ENCODE results near the gene CCDC8. TPM values are rescaled to one million over a fixed set of nuclear protein-coding genes. Genes with fewer than 3 reads are reported as not detected.

Gene CCDC8
- total RNA-seq, 1 experiment from 2014 or later = 27.5 TPM

DNA sequence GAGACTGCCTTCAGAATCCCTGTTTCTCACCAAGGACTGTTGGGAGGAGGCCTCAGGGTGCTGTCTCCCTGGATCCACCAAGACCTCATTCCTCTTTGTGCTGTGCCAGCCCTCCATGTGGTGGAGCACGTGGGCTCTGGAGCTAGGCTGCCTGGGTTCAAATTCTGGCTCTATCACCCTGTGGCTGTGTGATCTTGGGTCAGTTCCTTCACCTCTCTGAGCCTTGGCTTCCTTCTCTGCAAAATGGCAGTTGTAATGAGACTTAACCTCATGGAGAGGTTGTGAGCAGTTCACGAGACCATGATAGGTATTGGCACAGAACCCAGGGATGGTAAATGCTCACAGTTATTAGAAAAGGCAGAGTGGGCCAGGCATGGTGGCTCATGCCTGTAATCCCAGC lies 9.0 kb upstream of the CCDC8 start:
- H3K9ac ChIP-seq (ENCODE audit: extremely low read depth, insufficient read length, low read length) = no peak overlapping the region
- no peaks in the 10 kb centered on the region for H3K79me2 ChIP-seq (ENCODE audit: insufficient read depth, low read length)
- H3K23me2 ChIP-seq (ENCODE audit: insufficient read length, low read depth, low read length, poor library complexity, severe bottlenecking) = peaks cover 4% of the 10 kb centered on the region
- H3K27me3 ChIP-seq (ENCODE audit: insufficient read depth, low read length) = no peaks in the 10 kb centered on the region; the same call in 1 of the 2 replicates
- no peak overlapping the region for H2BK5ac ChIP-seq (ENCODE audit: insufficient read length, low read length)
- no peak overlapping the region for H3K14ac ChIP-seq (ENCODE audit: insufficient read depth, low read length)
- no peak overlapping the region for H2BK20ac ChIP-seq (ENCODE audit: low read depth, low read length, poor library complexity, severe bottlenecking)
- no peak overlapping the region for H3K56ac ChIP-seq (ENCODE audit: insufficient read length, low read depth, low read length)
- H2BK12ac ChIP-seq (ENCODE audit: insufficient read length, low read depth, low read length) = no peak overlapping the region
- WGBS (ENCODE audit: extremely low coverage, insufficient read length, low lambda C conversion rate) = no CpG with 5 or more reads among the region's 2 CpGs
- Mint-ChIP-seq H3K4me1 (peaks cover 14 to 19% of the 10 kb centered on the region in 2 experiments), H3K4me3 (no peak overlapping the region), H3K36me3 (ENCODE audit: insufficient read depth in 1 of 3, low read depth in 3 of 3) (no peaks in the 10 kb centered on the region), H3K9me3 (no peaks in the 10 kb centered on the region), H3K27ac (no peak overlapping the region), H3K27me3 (ENCODE audit: low read depth) (peaks cover 17% of the 10 kb centered on the region)
- H2AFZ ChIP-seq (ENCODE audit: low read length) = no peak overlapping the region
- H3K23ac ChIP-seq (ENCODE audit: insufficient read length, low read depth, low read length) = no peak overlapping the region
- DNase-seq = no peak
- H4K91ac ChIP-seq (ENCODE audit: insufficient read length, low read depth, low read length) = no peak overlapping the region
- no peaks in the 10 kb centered on the region for H4K20me1 ChIP-seq (ENCODE audit: control insufficient read depth, insufficient read depth, insufficient read length)
- no peaks in the 10 kb centered on the region for H3K4me1 ChIP-seq (ENCODE audit: insufficient read depth, low read length)
- H2BK15ac ChIP-seq (ENCODE audit: low read depth, low read length) = no peak overlapping the region
- H3K27ac ChIP-seq (ENCODE audit: insufficient read length, low read depth, low read length) = no peak overlapping the region
- H2AK5ac ChIP-seq (ENCODE audit: insufficient read length, low read length) = no peak overlapping the region
- H3K79me1 ChIP-seq (ENCODE audit: insufficient read depth, low read depth, low read length, poor library complexity, severe bottlenecking) = no peaks in the 10 kb centered on the region
- no peak overlapping the region for H3T11ph ChIP-seq (ENCODE audit: low read length)
- H4K5ac ChIP-seq (ENCODE audit: insufficient read length, low read depth, low read length) = no peak overlapping the region
- H3K4ac ChIP-seq (ENCODE audit: low read depth, low read length) = no peak overlapping the region
- H4K8ac ChIP-seq (replicated peaks; ENCODE audit: insufficient read length, low read depth, low read length) = no peak overlapping the region
- TF ChIP-seq, protein P1, sequence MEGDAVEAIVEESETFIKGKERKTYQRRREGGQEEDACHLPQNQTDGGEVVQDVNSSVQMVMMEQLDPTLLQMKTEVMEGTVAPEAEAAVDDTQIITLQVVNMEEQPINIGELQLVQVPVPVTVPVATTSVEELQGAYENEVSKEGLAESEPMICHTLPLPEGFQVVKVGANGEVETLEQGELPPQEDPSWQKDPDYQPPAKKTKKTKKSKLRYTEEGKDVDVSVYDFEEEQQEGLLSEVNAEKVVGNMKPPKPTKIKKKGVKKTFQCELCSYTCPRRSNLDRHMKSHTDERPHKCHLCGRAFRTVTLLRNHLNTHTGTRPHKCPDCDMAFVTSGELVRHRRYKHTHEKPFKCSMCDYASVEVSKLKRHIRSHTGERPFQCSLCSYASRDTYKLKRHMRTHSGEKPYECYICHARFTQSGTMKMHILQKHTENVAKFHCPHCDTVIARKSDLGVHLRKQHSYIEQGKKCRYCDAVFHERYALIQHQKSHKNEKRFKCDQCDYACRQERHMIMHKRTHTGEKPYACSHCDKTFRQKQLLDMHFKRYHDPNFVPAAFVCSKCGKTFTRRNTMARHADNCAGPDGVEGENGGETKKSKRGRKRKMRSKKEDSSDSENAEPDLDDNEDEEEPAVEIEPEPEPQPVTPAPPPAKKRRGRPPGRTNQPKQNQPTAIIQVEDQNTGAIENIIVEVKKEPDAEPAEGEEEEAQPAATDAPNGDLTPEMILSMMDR (conservative IDR thresholded peaks at IDR 0.05) = no peak
- H3K9me3 ChIP-seq (ENCODE audit: control insufficient read depth, low read depth, low read length) = no peaks in the 10 kb centered on the region
- H3K18ac ChIP-seq (ENCODE audit: insufficient read length, low read depth, low read length) = no peak overlapping the region
- H2BK120ac ChIP-seq (ENCODE audit: low read depth, low read length, poor library complexity, severe bottlenecking) = no peak overlapping the region
- H3K4me2 ChIP-seq (ENCODE audit: insufficient read depth, insufficient read length, low read length) = no peak overlapping the region
